ENCODE measurements around the gene SEC14L6.

SEC14L6 gene

DNA sequence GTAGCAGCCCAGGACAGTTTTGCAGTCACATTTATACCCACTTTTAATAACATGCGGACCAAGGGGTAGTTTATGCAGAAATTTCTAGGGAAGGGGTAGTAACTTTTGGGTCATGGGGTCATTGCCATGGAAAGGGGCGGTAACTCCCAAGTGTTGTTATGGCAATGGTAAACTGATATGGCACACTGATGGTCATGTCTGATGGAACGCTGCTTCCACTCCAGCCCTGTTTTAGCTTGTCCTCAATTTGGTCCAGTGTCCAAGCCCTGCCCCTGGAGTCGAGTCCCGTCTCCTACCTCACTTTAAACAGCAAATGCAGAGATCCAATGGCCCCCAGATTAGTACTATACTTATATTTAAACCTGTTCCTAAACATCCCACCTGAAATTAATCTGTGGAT lies 29.8 kb downstream of the SEC14L6 start:
- no peak overlapping the region for H3K9ac ChIP-seq
- no peak overlapping the region for H3K4me2 ChIP-seq (ENCODE audit: low read length)
- TF ChIP-seq, protein P1, sequence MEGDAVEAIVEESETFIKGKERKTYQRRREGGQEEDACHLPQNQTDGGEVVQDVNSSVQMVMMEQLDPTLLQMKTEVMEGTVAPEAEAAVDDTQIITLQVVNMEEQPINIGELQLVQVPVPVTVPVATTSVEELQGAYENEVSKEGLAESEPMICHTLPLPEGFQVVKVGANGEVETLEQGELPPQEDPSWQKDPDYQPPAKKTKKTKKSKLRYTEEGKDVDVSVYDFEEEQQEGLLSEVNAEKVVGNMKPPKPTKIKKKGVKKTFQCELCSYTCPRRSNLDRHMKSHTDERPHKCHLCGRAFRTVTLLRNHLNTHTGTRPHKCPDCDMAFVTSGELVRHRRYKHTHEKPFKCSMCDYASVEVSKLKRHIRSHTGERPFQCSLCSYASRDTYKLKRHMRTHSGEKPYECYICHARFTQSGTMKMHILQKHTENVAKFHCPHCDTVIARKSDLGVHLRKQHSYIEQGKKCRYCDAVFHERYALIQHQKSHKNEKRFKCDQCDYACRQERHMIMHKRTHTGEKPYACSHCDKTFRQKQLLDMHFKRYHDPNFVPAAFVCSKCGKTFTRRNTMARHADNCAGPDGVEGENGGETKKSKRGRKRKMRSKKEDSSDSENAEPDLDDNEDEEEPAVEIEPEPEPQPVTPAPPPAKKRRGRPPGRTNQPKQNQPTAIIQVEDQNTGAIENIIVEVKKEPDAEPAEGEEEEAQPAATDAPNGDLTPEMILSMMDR (IDR thresholded peaks at IDR 0.05) = no peak
- no peak overlapping the region for H3K4me3 ChIP-seq (ENCODE audit: low read depth, low read length)
- no peaks in the 10 kb centered on the region for H3K79me2 ChIP-seq
- no peaks in the 10 kb centered on the region for H3K9me3 ChIP-seq (ENCODE audit: control insufficient read depth, low read length)
- H2AFZ ChIP-seq = no peak overlapping the region
- H3K36me3 ChIP-seq (ENCODE audit: control insufficient read depth, insufficient read depth, low read length) = no peaks in the 10 kb centered on the region
- H3K4me1 ChIP-seq = no peaks in the 10 kb centered on the region
- H3K27ac ChIP-seq = no peak overlapping the region
- no peaks in the 10 kb centered on the region for H3K27me3 ChIP-seq (ENCODE audit: control insufficient read depth, insufficient read depth, low read length)

DNA sequence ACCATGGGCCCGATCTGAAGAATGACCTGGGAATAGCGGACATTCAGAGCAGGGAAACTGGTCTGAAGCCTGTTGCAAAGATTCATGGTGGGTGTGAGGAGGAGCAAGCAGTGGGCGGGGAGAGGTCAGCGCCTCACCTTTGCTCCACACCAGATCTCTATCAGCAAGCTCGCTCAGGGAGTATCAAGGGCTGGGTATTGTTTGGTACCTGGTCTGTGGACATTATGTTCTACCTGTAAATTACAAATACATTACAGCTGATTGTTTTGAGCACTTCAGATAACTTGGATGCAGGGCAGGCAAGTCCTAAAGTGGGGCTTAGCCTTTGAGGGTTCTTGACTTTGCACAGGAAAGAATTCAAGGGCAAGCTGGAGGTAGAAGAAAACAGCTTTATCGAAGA lies 30.3 kb downstream of the SEC14L6 start:
- no peak overlapping the region for H3K9ac ChIP-seq
- TF ChIP-seq, protein P1 (IDR thresholded peaks at IDR 0.05) = no peak
- H3K4me2 ChIP-seq (ENCODE audit: low read length) = no peak overlapping the region
- H3K9me3 ChIP-seq (ENCODE audit: control insufficient read depth, low read length) = no peaks in the 10 kb centered on the region
- no peaks in the 10 kb centered on the region for H3K4me1 ChIP-seq
- no peaks in the 10 kb centered on the region for H3K27me3 ChIP-seq (ENCODE audit: control insufficient read depth, insufficient read depth, low read length)
- no peak overlapping the region for H3K4me3 ChIP-seq (ENCODE audit: low read depth, low read length)
- H3K79me2 ChIP-seq = no peaks in the 10 kb centered on the region
- no peak overlapping the region for H3K27ac ChIP-seq
- H2AFZ ChIP-seq = no peak overlapping the region
- no peaks in the 10 kb centered on the region for H3K36me3 ChIP-seq (ENCODE audit: control insufficient read depth, insufficient read depth, low read length)

DNA sequence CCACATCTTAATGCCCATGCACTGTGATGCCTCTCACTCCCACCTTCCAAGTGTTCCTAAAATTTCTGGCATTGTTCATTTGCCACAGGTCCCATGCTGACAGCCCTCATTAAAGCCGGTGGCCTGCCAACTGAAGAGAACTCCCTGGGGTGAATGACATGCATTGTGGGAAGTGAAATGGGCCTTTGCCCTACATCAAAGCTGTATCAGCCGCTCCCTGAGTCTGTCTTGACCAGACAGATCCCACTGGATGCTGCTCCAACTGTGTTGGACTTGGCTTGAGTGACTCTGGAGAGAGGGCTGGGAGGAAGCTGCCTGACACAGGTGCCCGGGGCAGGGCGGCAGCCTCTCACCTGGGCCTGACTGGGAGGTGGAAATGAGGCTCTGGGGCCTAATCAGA lies 32.3 kb downstream of the SEC14L6 start:
- H3K79me2 ChIP-seq = no peaks in the 10 kb centered on the region
- TF ChIP-seq, protein P1 (IDR thresholded peaks at IDR 0.05) = no peak
- H3K27me3 ChIP-seq (ENCODE audit: control insufficient read depth, insufficient read depth, low read length) = no peaks in the 10 kb centered on the region
- H3K9me3 ChIP-seq (ENCODE audit: control insufficient read depth, low read length) = no peaks in the 10 kb centered on the region
- H3K27ac ChIP-seq = no peak overlapping the region
- H3K4me3 ChIP-seq (ENCODE audit: low read depth, low read length) = no peak overlapping the region
- no peak overlapping the region for H3K9ac ChIP-seq
- H3K4me1 ChIP-seq = no peaks in the 10 kb centered on the region
- H3K4me2 ChIP-seq (ENCODE audit: low read length) = no peak overlapping the region
- H2AFZ ChIP-seq = no peak overlapping the region
- H3K36me3 ChIP-seq (ENCODE audit: control insufficient read depth, insufficient read depth, low read length) = no peaks in the 10 kb centered on the region

DNA sequence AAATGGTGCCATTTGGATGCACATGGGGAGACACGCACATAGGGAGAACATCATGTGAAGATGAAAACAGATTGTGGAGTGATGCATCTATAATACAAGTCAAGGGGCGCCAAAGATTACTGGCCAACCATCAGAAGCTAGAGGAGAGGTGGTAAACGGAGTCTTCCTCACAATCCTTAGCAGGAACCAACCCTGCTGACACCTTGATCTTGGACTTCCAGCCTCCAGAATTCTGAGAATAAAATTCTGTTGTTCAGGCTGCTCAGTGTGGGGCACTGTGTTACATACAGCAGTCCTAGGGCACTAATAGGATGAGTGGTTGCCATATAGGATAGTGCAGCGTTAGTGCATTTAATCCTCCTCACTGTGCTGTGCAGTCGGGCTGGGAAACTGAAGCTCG lies 33.1 kb downstream of the SEC14L6 start:
- Histone ChIP-seq H2AFZ (no peak overlapping the region), H3K4me2 (ENCODE audit: low read length) (no peak overlapping the region), H3K79me2 (no peaks in the 10 kb centered on the region), H3K9ac (no peak overlapping the region), H3K27ac (no peak overlapping the region), H3K4me1 (no peaks in the 10 kb centered on the region), H3K27me3 (ENCODE audit: control insufficient read depth, insufficient read depth, low read length) (no peaks in the 10 kb centered on the region), H3K9me3 (ENCODE audit: control insufficient read depth, low read length) (no peaks in the 10 kb centered on the region), H3K4me3 (ENCODE audit: low read depth, low read length) (no peak overlapping the region), H3K36me3 (ENCODE audit: control insufficient read depth, insufficient read depth, low read length) (no peaks in the 10 kb centered on the region)
- TF ChIP-seq, protein P1 (IDR thresholded peaks at IDR 0.05) = no peak

DNA sequence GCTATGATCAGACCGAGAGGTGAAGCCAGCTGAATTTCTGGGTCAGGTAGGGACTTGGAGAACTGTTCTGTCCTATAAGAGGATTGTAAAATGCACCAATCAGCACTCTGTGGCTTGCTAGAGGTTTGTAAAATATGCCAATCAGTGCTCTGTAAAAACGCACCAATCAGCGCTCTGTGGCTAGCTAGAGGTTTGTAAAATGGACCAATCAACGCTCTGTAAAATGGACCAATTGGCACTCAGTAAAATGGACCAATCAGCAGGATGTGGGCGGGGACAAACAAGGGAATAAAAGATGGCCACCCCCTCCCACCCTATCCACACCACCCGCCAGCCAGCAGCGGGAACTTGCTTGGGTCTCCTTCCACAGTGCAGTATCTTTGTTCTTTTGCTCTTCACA lies 34.6 kb downstream of the SEC14L6 start:
- Histone ChIP-seq H3K27ac (no peak overlapping the region), H3K79me2 (no peaks in the 10 kb centered on the region), H2AFZ (no peak overlapping the region), H3K9ac (no peak overlapping the region), H3K36me3 (ENCODE audit: control insufficient read depth, insufficient read depth, low read length) (no peaks in the 10 kb centered on the region), H3K4me3 (ENCODE audit: low read depth, low read length) (no peak overlapping the region), H3K4me2 (ENCODE audit: low read length) (no peak overlapping the region), H3K9me3 (ENCODE audit: control insufficient read depth, low read length) (no peaks in the 10 kb centered on the region), H3K27me3 (ENCODE audit: control insufficient read depth, insufficient read depth, low read length) (no peaks in the 10 kb centered on the region), H3K4me1 (no peaks in the 10 kb centered on the region)
- TF ChIP-seq, protein P1 (IDR thresholded peaks at IDR 0.05) = no peak

Measured in parathyroid adenoma (tissue), 2 donors.